GM12891 (cell line): Measurements from ENCODE around the gene CIAO2A.

Experiments
- PAX5 ChIP-seq: IDR thresholded peaks from 2 replicates; pipeline ENCODE4 v1.6.1; 2011; ENCODE audit warnings: low read length, moderate library complexity, mild to moderate bottlenecking; ENCODE audit not compliant: insufficient read depth, severe bottlenecking
- POLR2A ChIP-seq: IDR thresholded peaks from 2 replicates; pipeline ENCODE4 v1.6.1; 2011; ENCODE audit warnings: low read depth, low read length, control low read depth
- POLR2AphosphoS5 ChIP-seq: IDR thresholded peaks from 2 replicates; pipeline ENCODE4 v1.6.1; 2011; ENCODE audit warnings: low read depth, low read length, control low read depth
- SPI1 ChIP-seq: IDR thresholded peaks from 2 replicates; pipeline ENCODE4 v1.6.1; 2011; ENCODE audit warnings: low read depth, low read length, control low read depth
- TAF1 ChIP-seq: IDR thresholded peaks from 2 replicates; pipeline ENCODE4 v1.6.1; 2011; ENCODE audit warnings: low read depth, low read length, control low read depth

- TF ChIP-seq POLR2AphosphoS5 (no peak), POLR2A (no peak), TAF1 (no peak), PAX5 (no peak), SPI1 (no peak)
Measured at GRCh38 chr15:64122936-64123351, 29.3 kb upstream of the CIAO2A start.
